Astrocyte of the cerebellum (primary cell): ENCODE data around the gene KRTAP5-2.

Source experiments
- DNase-seq: peaks from one replicate; pipeline ENCODE4 v3.0.0-alpha.2; 2011; ENCODE audit warnings: low read depth
- H3K4me3 ChIP-seq: 2 replicates; pipeline ENCODE4 v1.5.1; 2011; ENCODE audit warnings: mild to moderate bottlenecking, low read depth, low read length, moderate library complexity
- CTCF ChIP-seq: IDR thresholded peaks from 2 replicates; pipeline ENCODE4 v1.5.1; 2012; ENCODE audit warnings: low read length, low read depth, moderate library complexity, mild to moderate bottlenecking; ENCODE audit errors: missing control alignments
- in situ Hi-C: cut with HindIII; loops from 2 replicates; pipeline ENCODE4 v1.10.0; 2017; ENCODE audit warnings: low sequenced_read_pairs

Gene KRTAP5-2

GRCh38 chr11:1636291-1636950 is 38.3 kb upstream of the KRTAP5-2 start:
- no peak overlapping the region for H3K4me3 ChIP-seq
- in situ Hi-C loops: loop anchor here (10.0 kb wide), 3 partner anchors 102 to 458 kb away; no protein-coding TSS in a partner anchor
- no peak for DNase-seq
- no peak for TF ChIP-seq CTCF

GRCh38 chr11:1633864-1634263 is 35.8 kb upstream of the KRTAP5-2 start:
- in situ Hi-C loops: loop anchor here (10.0 kb wide), 3 partner anchors 99 to 461 kb away; no protein-coding TSS in a partner anchor
- no peak for DNase-seq
- TF ChIP-seq CTCF: no peak

GRCh38 chr11:1632053-1632714 is 34.1 kb upstream of the KRTAP5-2 start:
- in situ Hi-C loops: loop anchor here (10.0 kb wide), 3 partner anchors 97 to 463 kb away; no protein-coding TSS in a partner anchor
- no peak overlapping the region for H3K4me3 ChIP-seq
- no peak for DNase-seq
- no peak for TF ChIP-seq CTCF

More at GRCh38 chr11:1633864-1634263, 35.8 kb upstream of the KRTAP5-2 start:
- no peak overlapping the region for H3K4me3 ChIP-seq

GRCh38 chr11:1631066-1631568 is 33.0 kb upstream of the KRTAP5-2 start:
- no peak for TF ChIP-seq CTCF
- no peak overlapping the region for H3K4me3 ChIP-seq
- in situ Hi-C loops: loop anchor here (10.0 kb wide), 3 partner anchors 96 to 464 kb away; no protein-coding TSS in a partner anchor
- DNase-seq: no peak

- no peak for TF ChIP-seq CTCF
- in situ Hi-C loops: loop anchor here (10.0 kb wide), 3 partner anchors 95 to 465 kb away; no protein-coding TSS in a partner anchor
- no peak overlapping the region for H3K4me3 ChIP-seq
- no peak for DNase-seq
Measured at GRCh38 chr11:1630271-1630670, 32.2 kb upstream of the KRTAP5-2 start.

GRCh38 chr11:1629326-1630185 is 31.5 kb upstream of the KRTAP5-2 start, which contains the start of gene KRTAP5-5:
TSS of gene KRTAP5-5 (plus strand) at chr11:1629775. CDS start at chr11:1629841, 66 bp downstream.
- TF ChIP-seq CTCF: no peak
- no peak within 1 kb of the TSS for H3K4me3 ChIP-seq
- in situ Hi-C loops: loop anchor here (10.0 kb wide), 3 partner anchors 95 to 465 kb away; no protein-coding TSS in a partner anchor
- no peak for DNase-seq
